SH-SY5Y (cell line): ENCODE data around the gene EREG.

Source experiments
- GATA2 ChIP-seq: IDR thresholded peaks from 2 replicates; pipeline ENCODE4 v1.6.1; 2011; ENCODE audit warnings: mild to moderate bottlenecking, low read depth, low read length
- GATA3 ChIP-seq: IDR thresholded peaks from 2 replicates; pipeline ENCODE4 v1.6.1; 2011; ENCODE audit warnings: low read depth, mild to moderate bottlenecking, low read length, moderate library complexity

EREG gene, protein sequence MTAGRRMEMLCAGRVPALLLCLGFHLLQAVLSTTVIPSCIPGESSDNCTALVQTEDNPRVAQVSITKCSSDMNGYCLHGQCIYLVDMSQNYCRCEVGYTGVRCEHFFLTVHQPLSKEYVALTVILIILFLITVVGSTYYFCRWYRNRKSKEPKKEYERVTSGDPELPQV

DNA sequence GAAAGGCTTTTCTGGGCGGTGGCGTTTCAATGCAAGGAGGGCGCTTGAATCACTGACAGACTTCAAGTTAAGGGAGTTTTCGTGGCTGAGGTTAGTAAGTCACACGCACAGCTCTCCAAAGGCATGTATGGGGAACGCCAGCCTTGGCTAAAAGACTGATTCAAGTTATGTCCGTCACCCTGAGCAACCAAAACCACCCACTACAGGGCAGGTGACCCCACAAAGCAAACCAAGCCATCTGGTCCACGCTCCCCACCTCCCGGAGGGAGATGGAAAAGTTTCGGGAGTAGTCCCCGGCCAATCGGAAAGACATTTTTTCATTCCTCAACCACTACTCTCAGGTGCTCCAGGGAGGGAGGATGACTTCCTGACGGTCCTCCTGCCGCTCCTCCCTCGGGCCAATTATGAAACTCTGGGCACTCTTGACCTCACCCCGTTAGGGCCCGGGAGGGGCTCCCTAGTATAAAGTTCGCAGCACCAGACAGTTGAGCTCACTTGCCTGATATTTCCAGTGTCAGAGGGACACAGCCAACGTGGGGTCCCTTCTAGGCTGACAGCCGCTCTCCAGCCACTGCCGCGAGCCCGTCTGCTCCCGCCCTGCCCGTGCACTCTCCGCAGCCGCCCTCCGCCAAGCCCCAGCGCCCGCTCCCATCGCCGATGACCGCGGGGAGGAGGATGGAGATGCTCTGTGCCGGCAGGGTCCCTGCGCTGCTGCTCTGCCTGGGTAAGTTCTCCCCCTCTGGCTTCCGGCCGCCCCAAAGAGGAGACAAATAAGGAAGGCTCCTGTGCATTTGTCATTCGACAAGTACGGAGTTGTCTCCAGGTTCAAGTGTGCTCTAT, at the start of gene EREG:
Gene EREG, plus strand, starts transcription at position 494 of the 840 bp plus-strand sequence. Its CDS starts 164 bp downstream, at position 658.
- TF ChIP-seq GATA2 (no peak), GATA3 (no peak)

DNA sequence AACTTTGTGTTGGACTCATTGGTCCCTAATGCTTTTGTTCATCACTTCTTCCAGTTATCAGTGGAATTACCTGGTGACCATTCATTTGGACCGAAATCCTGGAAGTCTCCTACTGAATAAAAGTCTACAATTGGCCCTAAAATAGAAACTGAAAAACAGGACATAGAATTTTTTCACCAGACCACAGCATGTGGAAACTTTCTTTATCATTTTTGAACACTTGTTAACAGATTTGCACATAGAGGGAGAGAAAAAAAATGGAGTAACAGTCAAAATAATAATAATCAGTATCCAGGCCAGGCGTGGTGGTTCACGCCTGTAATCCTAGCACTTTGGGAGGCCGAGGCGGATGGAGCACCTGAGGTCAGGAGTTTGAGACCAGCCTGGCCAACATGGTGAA, 49.6 kb upstream of the EREG start:
- no peak for TF ChIP-seq GATA3
- TF ChIP-seq GATA2: no peak

DNA sequence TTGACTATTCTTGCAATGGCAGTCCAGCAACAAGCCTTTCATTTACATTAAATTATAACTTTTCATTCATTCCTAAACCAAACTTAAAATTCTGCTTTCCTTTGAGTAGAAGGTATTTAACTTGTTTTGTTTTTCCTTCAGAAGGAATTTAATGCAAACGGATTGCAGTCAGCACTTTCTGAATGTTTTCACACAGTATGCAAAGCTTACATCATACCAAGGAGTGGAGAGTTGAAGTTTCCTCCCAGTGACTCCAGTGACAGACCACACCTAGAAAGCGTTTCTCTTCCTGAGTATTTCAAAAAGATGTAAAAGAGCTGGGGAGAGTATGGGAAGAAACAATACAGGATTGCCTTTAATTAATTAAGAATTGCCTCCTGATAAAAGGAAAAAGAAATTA, 48.5 kb upstream of the EREG start:
- TF ChIP-seq GATA2: no peak

DNA sequence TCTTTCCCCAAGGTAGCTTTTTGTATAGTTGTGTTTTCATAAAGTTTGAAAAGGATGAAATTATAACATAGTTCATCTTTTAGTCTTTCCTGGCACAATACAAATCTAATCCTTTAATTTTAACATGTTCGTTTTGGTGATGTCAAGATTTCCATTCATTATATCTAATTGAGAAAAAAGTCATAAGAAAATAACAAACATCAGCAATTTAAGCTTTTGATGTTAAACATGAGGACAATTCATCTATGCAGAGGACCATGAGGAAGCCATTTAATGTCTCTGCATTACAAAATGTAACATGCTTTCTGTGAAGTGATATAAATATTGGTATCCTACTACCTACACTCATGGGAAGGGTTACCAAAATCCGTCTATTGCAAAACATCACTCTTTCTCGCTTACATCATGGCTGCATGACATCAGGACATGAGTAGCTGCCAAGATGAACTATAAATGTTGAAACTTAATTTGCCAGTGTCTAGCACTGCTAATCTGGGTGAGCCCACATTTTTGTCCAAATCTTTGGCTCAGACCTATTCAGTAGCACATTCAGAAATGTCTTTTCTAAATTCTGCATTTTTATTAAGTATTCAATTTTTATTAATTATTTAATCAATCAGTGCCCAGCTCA, 47.2 kb upstream of the EREG start:
- TF ChIP-seq GATA3: no peak
- no peak for TF ChIP-seq GATA2

DNA sequence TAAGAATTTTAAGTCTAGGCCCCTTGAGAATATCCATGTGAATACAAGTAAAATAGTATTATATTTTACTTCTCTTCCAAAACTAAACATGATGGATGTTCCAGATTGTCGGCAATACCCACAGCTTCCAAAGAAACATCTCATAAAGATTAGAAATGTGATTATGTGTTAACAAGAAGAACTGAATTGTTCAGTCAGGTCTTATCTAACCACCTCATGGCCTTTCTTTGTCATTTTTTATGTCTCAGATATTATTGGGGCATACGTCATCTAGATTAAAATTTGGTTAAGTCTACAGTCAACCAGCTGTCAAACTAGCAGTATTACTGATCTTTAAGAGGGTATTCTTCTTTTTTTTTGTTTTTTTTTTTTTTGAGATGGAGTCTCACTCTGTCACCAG, 46.7 kb upstream of the EREG start:
- TF ChIP-seq GATA3: no peak
- no peak for TF ChIP-seq GATA2

DNA sequence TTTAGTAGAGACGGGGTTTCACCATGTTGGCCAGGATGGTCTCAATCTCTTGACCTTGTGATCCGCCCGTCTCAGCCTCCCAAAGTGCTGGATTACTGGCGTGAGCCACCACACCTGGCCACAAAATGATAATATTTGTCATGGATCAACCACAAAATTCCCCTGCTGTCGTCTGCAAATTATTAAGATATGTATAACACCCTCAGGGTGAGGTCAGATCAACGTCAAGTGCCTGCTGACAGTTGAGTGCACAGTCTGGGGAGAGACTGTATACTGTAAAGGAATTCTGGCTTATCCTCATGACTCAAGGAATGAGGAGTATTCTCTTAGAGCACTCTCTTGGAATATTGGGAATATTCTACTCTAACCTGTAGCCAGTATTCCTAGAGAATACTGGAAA, 45.5 kb upstream of the EREG start:
- TF ChIP-seq GATA3: no peak
- TF ChIP-seq GATA2: no peak

DNA sequence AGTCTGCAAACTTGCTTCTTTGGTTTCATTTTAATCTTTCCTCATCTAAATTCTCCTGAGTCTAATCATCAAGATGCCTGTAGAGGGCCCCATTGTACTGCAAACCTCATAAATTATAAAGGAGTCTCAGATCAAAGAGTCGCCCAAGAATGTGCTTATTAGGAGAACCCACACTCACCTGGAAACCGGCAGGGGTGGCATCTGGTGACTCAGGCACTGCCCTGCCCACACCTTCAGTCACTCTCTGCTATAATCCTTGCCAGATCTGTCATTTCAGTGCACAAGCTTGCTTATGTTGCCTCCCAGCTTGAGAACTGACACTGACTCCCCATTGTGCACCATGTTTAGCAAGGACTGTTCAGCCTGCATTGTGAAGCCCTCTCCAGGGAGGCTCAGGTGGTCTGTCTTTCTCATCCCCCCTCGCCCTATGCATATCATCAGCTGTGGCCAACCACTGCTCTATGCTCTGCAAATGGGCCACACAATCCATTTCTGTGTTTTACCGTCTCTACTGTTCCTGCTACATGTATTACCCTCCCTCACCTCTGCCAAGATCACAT, 44.3 kb upstream of the EREG start:
- TF ChIP-seq GATA2: no peak
- no peak for TF ChIP-seq GATA3

DNA sequence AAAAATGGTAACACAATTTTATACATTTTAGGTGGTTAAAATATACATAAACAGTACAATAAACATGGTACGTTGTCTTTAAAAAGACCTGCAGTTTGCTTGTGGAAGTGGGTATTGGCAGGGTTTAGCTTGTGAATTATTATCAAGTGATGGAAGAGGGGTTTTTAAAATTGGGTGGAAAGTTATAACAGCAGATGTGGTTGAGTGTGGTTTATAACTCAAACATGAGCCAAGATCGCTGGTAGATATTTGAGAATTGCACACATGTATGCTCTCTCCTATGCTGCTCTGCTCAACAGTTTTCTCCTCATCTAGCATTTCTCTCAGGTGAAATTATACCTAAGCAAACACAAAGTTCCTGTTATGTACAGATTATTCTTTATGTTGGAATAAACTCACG, 42.6 kb upstream of the EREG start:
- no peak for TF ChIP-seq GATA2
- no peak for TF ChIP-seq GATA3

DNA sequence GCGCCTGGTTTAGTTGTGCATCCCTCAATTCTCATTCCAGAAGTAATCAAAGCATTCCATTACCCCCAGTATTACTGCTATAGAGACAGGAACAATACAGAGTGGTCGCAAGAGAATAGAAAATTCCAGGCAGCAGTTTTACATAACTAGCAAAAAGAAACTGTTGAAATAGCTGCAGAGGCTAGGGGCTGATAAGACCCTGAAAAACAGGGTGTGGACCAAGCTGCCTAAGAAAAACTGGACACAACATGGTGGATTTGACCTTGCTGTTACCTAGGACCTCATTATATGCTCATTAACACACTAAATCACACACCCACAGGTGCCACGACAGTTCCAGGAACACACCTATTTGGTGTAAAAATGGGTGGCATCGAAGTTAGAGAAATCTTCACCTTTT, 41.3 kb upstream of the EREG start:
- no peak for TF ChIP-seq GATA2
- no peak for TF ChIP-seq GATA3

DNA sequence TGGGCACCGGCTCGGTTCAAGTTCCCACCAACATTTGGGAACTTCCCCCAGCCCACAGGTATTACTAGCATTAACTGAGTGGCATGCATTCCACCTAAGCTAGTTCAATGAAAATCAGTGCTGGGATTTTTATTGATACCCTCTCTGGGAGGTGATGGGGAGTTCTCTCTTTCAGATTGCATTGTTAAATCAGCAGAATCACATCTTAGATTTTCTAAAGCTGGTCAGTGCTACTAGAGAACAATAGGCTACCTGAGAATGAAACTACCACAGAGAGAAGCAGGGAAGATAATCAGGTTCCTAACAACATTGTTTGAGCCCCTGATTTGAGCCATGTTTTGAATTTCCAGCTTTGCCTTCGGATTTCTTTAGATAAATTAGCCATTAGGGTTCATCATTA, 40.7 kb upstream of the EREG start:
- TF ChIP-seq GATA2 (no peak), GATA3 (no peak)

DNA sequence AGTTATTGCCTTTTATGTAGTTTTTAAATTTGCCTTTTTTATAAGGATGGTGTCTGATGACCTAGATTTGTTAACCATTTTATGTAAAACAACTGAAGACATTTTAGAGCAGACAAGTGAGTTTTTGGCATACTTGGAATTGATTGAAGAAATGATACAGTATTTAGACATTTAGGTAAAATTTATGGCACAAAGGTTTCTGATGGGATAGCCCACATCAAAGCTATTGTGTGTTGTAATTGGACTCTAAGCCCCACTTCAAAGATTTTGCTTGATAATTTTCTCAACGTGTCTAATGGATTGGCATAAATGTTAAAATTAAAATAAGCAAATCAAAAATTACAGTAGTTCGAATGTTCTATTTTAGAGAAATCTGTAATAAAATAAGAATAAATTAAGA, 39.1 kb upstream of the EREG start:
- TF ChIP-seq GATA3 (no peak), GATA2 (no peak)

DNA sequence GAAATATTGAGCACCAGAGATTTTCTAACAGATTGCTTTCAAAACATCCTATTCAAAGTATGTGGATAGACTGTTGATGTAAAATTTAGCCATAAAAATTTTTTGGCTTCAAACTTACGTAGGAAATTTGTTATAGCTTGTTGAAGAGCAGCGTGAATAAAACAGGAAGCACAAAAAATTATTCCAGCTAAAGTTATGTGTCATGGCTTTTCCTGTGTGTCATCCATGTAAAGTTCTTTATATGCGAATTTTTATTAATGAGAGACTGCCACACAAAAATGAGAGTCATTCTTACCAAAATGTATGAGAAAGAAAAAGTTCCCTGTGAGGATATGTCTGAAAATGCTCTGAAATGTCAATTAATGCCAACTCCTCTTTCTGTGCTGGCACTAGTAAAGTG, 37.2 kb upstream of the EREG start:
- TF ChIP-seq GATA3 (no peak), GATA2 (no peak)

DNA sequence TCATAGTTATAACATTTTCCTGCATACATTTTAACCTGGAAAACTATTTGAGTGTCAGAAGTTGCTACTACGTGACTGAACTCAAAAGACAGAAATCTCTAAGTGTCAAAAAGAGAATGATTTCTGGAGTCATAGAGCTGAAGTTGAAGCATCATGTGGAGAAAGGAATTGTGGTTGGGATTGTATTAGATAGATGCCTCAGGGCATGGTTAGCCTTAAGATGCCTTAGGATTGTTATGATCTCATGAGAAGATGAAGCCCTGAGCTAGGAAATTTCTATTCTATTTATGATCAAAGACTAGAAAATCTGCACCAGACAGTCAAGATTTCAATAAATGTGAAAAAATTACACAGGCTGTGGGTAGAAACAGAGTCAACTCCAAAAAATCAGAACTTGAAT, 36.4 kb upstream of the EREG start:
- TF ChIP-seq GATA2 (no peak), GATA3 (no peak)

DNA sequence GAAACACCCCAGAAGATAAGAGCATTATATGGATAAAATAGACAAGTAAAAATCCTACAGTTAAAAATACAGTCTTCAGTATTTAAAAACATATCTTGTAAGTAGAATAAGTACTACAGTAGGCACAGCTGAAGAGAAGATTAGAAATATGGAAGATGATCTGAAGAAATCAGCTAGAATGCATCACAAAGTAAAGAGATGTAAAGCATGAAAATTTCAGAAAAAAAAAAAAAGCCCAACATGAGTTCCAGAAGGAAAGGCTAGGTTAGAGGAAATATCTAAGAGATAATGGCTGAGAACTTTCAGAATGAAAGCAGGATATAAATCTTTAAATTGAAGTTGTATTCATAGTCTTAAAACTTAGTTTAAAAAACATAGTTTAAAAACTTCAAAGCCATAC, 35.6 kb upstream of the EREG start:
- TF ChIP-seq GATA3 (no peak), GATA2 (no peak)
